Mesendoderm (in vitro differentiated cells): ENCODE data around the gene ARHGEF4.

ENCODE experiments used
- DNase-seq: peaks from one replicate; pipeline ENCODE4 v3.0.0; 2013
- H2AK5ac ChIP-seq: 2 replicates; pipeline ENCODE4 v1.6.1; 2013; ENCODE audit warnings: low read length, inconsistent platforms
- H2BK120ac ChIP-seq: 2 replicates; pipeline ENCODE4 v1.6.1; 2013; ENCODE audit warnings: low read depth, mild to moderate bottlenecking, low read length, moderate library complexity, mixed read lengths
- H2BK15ac ChIP-seq: replicated peaks from 2 replicates; pipeline ENCODE4 v1.6.1; 2013; ENCODE audit warnings: low read depth, mild to moderate bottlenecking, moderate library complexity
- H2BK5ac ChIP-seq: 2 replicates; pipeline ENCODE4 v1.6.1; 2013; ENCODE audit warnings: low read length, inconsistent platforms
- H3K18ac ChIP-seq: 2 replicates; pipeline ENCODE4 v1.6.1; 2013; ENCODE audit warnings: mild to moderate bottlenecking, low read length, mixed read lengths
- H3K23ac ChIP-seq: one replicate; pipeline ENCODE4 v1.6.1; 2013; ENCODE audit warnings: low read length
- H3K27ac ChIP-seq: 2 replicates; pipeline ENCODE4 v1.5.1; 2013; ENCODE audit warnings: low read depth, mild to moderate bottlenecking, inconsistent platforms, low read length, moderate library complexity
- H3K27me3 ChIP-seq: 2 replicates; pipeline ENCODE4 v1.6.1; 2013; ENCODE audit warnings: low read length, control low read depth, mild to moderate bottlenecking, inconsistent platforms; ENCODE audit not compliant: insufficient read depth, poor library complexity
- H3K36me3 ChIP-seq: 2 replicates; pipeline ENCODE4 v1.6.1; 2013; ENCODE audit warnings: low read length, inconsistent platforms; ENCODE audit not compliant: control insufficient read depth, insufficient read depth
- H3K4ac ChIP-seq: one replicate; pipeline ENCODE4 v1.6.1; 2013; ENCODE audit warnings: low read depth, mild to moderate bottlenecking, low read length, moderate library complexity
- H3K4me1 ChIP-seq: 2 replicates; pipeline ENCODE4 v1.6.1; 2013; ENCODE audit warnings: low read depth, low read length, inconsistent platforms; ENCODE audit not compliant: control insufficient read depth
- H3K4me2 ChIP-seq: 2 replicates; pipeline ENCODE4 v1.6.1; 2013; ENCODE audit warnings: low read length
- H3K4me3 ChIP-seq: 2 replicates; pipeline ENCODE4 v1.5.1; 2013; ENCODE audit warnings: mild to moderate bottlenecking, low read length
- H3K56ac ChIP-seq: one replicate; pipeline ENCODE4 v1.6.1; 2013; ENCODE audit warnings: low read length
- H3K79me1 ChIP-seq: 2 replicates; pipeline ENCODE4 v1.6.1; 2013; ENCODE audit warnings: low read length, inconsistent platforms
- H3K79me2 ChIP-seq: 2 replicates; pipeline ENCODE4 v1.6.1; 2013; ENCODE audit warnings: mild to moderate bottlenecking, low read length; ENCODE audit not compliant: control insufficient read depth, insufficient read depth
- H3K9ac ChIP-seq: 2 replicates; pipeline ENCODE4 v1.6.1; 2013; ENCODE audit warnings: low read length, inconsistent platforms
- H4K5ac ChIP-seq: one replicate; pipeline ENCODE4 v1.6.1; 2013; ENCODE audit warnings: low read length
- H4K8ac ChIP-seq: one replicate; pipeline ENCODE4 v1.6.1; 2013; ENCODE audit warnings: low read depth, mild to moderate bottlenecking, control low read depth, low read length, moderate library complexity
- WGBS: extraction: QIAGEN DNeasy Blood & Tissue Kit; methylation state at CpG from one replicate; pipeline ENCODE4 v1.1.7; 2013; ENCODE audit warnings: low lambda C conversion rate, missing lambda C conversion rate; ENCODE audit not compliant: insufficient coverage; ENCODE audit errors: extremely low coverage; 5-methylcytosine and 5-hydroxymethylcytosine counted together

The ARHGEF4 gene

DNA sequence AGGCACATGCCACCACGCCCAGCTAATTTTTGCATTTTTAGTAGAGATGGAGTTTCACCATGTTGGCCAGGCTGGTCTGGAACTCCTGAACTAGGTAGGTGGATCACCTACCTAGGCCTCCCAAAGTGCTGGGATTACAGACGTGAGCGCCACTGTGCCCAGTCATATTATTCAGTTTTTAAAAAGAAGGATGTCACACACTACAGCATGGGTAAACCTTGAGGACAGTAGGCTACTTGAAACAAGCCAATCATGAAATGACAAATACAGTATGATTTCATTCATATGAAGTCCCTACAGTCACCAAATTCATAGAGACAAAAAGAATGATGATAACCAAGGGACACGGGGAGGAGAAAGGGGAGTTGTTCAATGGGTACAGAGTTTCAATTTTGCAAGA is 31.1 kb upstream of the ARHGEF4 start:
- H2BK5ac ChIP-seq, result no peak overlapping the region
- H3K4ac ChIP-seq, result no peak overlapping the region
- H4K8ac ChIP-seq, result no peak overlapping the region
- no peak overlapping the region for H4K5ac ChIP-seq
- no peaks in the 10 kb centered on the region for H3K79me1 ChIP-seq
- H3K18ac ChIP-seq, result no peak overlapping the region
- no peak overlapping the region for H2AK5ac ChIP-seq
- no peak for DNase-seq
- H3K23ac ChIP-seq, result no peak overlapping the region
- no peak overlapping the region for H2BK120ac ChIP-seq
- H3K4me2 ChIP-seq, result no peak overlapping the region
- no peaks in the 10 kb centered on the region for H3K4me1 ChIP-seq
- H3K27me3 ChIP-seq, result no peaks in the 10 kb centered on the region
- no peaks in the 10 kb centered on the region for H3K79me2 ChIP-seq
- H3K9ac ChIP-seq, result no peak overlapping the region
- no peak overlapping the region for H3K27ac ChIP-seq
- no peak overlapping the region for H3K56ac ChIP-seq
- no CpG with 5 or more reads among the region's 4 CpGs for WGBS
- H3K36me3 ChIP-seq, result no peaks in the 10 kb centered on the region
- no peak overlapping the region for H3K4me3 ChIP-seq
- H2BK15ac ChIP-seq, result no peak overlapping the region

GRCh38 chr2:130806370-130806769 is 30.3 kb upstream of the ARHGEF4 start:
- Histone ChIP-seq H3K27me3 (no peaks in the 10 kb centered on the region), H4K5ac (no peak overlapping the region), H3K27ac (no peak overlapping the region), H3K36me3 (no peaks in the 10 kb centered on the region), H3K4me1 (no peaks in the 10 kb centered on the region), H3K23ac (no peak overlapping the region), H2AK5ac (no peak overlapping the region), H3K4me2 (no peak overlapping the region), H3K18ac (no peak overlapping the region), H3K79me2 (no peaks in the 10 kb centered on the region), H2BK15ac (no peak overlapping the region), H3K56ac (no peak overlapping the region), H3K79me1 (no peaks in the 10 kb centered on the region), H2BK5ac (no peak overlapping the region), H3K4me3 (no peak overlapping the region), H2BK120ac (no peak overlapping the region), H3K9ac (no peak overlapping the region), H4K8ac (no peak overlapping the region), H3K4ac (no peak overlapping the region)
- DNase-seq, result no peak
- WGBS, result no CpG with 5 or more reads among the region's 4 CpGs

- H3K79me2 ChIP-seq, result no peaks in the 10 kb centered on the region
Measured at GRCh38 chr2:130807659-130808385, 28.9 kb upstream of the ARHGEF4 start.

GRCh38 chr2:130808482-130809268 is 28.0 kb upstream of the ARHGEF4 start:
- Histone ChIP-seq H4K5ac (no peak overlapping the region), H3K27me3 (no peaks in the 10 kb centered on the region), H3K23ac (no peak overlapping the region), H2BK15ac (no peak overlapping the region), H2AK5ac (no peak overlapping the region), H3K27ac (no peak overlapping the region), H3K36me3 (no peaks in the 10 kb centered on the region), H3K18ac (no peak overlapping the region), H3K4me2 (no peak overlapping the region), H3K79me2 (no peaks in the 10 kb centered on the region), H3K79me1 (no peaks in the 10 kb centered on the region), H2BK120ac (no peak overlapping the region), H3K4me3 (no peak overlapping the region), H4K8ac (no peak overlapping the region), H2BK5ac (no peak overlapping the region), H3K4ac (no peak overlapping the region), H3K9ac (no peak overlapping the region), H3K4me1 (no peaks in the 10 kb centered on the region), H3K56ac (no peak overlapping the region)
- no CpG with 5 or more reads among the region's 12 CpGs for WGBS
- DNase-seq, result peak; percentile 55

More at GRCh38 chr2:130807659-130808385, 28.9 kb upstream of the ARHGEF4 start:
- Histone ChIP-seq H3K18ac (no peak overlapping the region), H3K36me3 (no peaks in the 10 kb centered on the region), H3K23ac (no peak overlapping the region), H2BK120ac (no peak overlapping the region), H2AK5ac (no peak overlapping the region), H3K4me3 (no peak overlapping the region), H3K27me3 (no peaks in the 10 kb centered on the region), H3K4me1 (no peaks in the 10 kb centered on the region), H3K4me2 (no peak overlapping the region), H4K5ac (no peak overlapping the region), H3K79me1 (no peaks in the 10 kb centered on the region), H3K27ac (no peak overlapping the region), H4K8ac (no peak overlapping the region), H2BK15ac (no peak overlapping the region), H3K56ac (no peak overlapping the region), H2BK5ac (no peak overlapping the region), H3K4ac (no peak overlapping the region), H3K9ac (no peak overlapping the region)
- DNase-seq, result no peak
- no CpG with 5 or more reads among the region's 14 CpGs for WGBS

GRCh38 chr2:130810490-130810889 is 26.2 kb upstream of the ARHGEF4 start:
- H3K56ac ChIP-seq, result no peak overlapping the region
- no peak overlapping the region for H4K8ac ChIP-seq
- no peak overlapping the region for H3K27ac ChIP-seq
- H3K18ac ChIP-seq, result no peak overlapping the region
- H2BK120ac ChIP-seq, result no peak overlapping the region
- no peak for DNase-seq
- H4K5ac ChIP-seq, result no peak overlapping the region
- no peaks in the 10 kb centered on the region for H3K27me3 ChIP-seq
- no peaks in the 10 kb centered on the region for H3K36me3 ChIP-seq
- H3K4me3 ChIP-seq, result no peak overlapping the region
- no peak overlapping the region for H2BK15ac ChIP-seq
- H2BK5ac ChIP-seq, result no peak overlapping the region
- H3K4ac ChIP-seq, result no peak overlapping the region
- no peaks in the 10 kb centered on the region for H3K79me2 ChIP-seq
- H2AK5ac ChIP-seq, result no peak overlapping the region
- no peak overlapping the region for H3K23ac ChIP-seq
- no peaks in the 10 kb centered on the region for H3K79me1 ChIP-seq
- WGBS, result no CpG with 5 or more reads among the region's 7 CpGs
- H3K4me1 ChIP-seq, result no peaks in the 10 kb centered on the region
- no peak overlapping the region for H3K4me2 ChIP-seq
- no peak overlapping the region for H3K9ac ChIP-seq
